ENCODE data around the gene GRIA4.

GRIA4 gene

DNA sequence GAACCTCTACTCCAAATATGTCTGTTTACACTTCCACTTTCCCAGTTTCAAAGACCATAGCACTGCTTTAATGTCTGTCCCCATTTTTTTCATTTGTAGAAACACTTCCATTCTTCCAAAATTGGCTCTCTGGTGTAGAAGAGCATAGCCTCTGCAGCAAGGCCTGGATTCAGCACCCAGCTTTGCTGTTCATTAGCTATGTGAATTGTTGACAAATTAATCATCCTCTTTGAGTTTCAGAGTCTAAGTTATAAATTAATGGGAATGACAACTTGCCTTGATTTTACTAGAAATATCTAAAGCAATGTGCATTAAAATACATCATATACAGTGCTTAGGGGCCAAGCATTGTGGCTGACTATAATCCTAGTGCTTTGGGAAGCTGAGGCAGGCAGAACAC, 22.4 kb downstream of the GRIA4 start:
- no peak for DNase-seq (ENCODE audit: low read depth)
- H3K4me3 ChIP-seq (ENCODE audit: low read length) = no peak overlapping the region
- TF ChIP-seq, protein P1, sequence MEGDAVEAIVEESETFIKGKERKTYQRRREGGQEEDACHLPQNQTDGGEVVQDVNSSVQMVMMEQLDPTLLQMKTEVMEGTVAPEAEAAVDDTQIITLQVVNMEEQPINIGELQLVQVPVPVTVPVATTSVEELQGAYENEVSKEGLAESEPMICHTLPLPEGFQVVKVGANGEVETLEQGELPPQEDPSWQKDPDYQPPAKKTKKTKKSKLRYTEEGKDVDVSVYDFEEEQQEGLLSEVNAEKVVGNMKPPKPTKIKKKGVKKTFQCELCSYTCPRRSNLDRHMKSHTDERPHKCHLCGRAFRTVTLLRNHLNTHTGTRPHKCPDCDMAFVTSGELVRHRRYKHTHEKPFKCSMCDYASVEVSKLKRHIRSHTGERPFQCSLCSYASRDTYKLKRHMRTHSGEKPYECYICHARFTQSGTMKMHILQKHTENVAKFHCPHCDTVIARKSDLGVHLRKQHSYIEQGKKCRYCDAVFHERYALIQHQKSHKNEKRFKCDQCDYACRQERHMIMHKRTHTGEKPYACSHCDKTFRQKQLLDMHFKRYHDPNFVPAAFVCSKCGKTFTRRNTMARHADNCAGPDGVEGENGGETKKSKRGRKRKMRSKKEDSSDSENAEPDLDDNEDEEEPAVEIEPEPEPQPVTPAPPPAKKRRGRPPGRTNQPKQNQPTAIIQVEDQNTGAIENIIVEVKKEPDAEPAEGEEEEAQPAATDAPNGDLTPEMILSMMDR (conservative IDR thresholded peaks at IDR 0.05; ENCODE audit: low read length) = no peak

DNA sequence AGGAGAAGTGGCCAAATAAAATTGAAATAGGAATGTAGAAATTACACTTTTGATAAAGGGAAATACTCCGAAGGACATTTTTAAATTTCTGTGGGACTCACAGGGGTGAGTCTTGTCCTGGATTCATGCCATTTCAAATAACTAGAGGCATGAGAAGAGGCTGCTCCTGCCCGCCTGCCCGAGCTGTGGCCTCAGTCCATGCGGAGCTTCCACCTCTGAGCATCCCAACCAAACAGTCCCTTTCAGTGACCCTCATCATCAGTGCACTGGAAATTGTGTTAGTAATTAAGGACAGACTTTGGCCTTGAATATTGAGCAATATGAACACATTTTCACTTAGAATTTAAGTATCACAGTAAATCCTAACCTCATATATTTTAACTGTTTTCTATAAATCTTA, 25.6 kb downstream of the GRIA4 start:
- no peak for DNase-seq (ENCODE audit: low read depth)
- no peak overlapping the region for H3K4me3 ChIP-seq (ENCODE audit: low read length)
- TF ChIP-seq, protein P1 (conservative IDR thresholded peaks at IDR 0.05; ENCODE audit: low read length) = no peak

DNA sequence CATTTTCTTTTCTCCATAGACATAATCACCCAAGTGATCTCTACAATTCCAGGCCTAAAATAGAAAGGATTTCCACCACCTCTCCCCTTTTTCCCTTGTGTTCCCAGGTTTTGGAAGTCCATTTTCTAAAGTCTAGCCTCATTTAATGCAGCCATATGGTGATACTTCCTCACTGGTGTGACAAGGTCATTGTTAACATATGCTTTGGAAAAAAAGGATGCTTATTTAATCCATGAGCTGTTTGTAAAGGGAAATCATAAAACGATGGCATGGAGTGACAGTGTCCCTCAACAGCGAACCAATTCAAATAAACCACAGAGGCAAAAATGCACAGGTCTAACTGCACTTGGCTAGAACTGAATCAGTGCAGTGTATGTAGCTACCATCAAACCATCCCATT, 26.6 kb downstream of the GRIA4 start:
- no peak for DNase-seq (ENCODE audit: low read depth)
- TF ChIP-seq, protein P1 (conservative IDR thresholded peaks at IDR 0.05; ENCODE audit: low read length) = no peak
- H3K4me3 ChIP-seq (ENCODE audit: low read length) = no peak overlapping the region

DNA sequence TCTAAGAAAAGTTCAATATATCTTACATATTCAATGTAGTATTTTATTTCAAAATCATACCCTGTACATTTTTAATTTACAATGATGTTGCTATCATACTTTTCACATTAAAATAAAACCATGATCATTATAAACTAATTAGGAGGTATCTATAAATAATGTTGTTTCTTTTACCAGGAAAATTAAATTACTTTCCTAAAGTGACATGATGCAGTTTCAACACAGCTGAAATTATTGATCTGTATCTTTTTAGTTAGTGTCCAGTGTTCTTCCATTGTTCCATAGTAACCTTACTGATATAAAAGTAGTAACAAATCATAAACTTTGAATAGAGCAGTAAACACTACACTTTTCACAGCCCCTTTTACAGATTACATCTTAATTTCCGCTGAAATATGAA, 29.7 kb downstream of the GRIA4 start:
- DNase-seq (ENCODE audit: low read depth) = no peak
- TF ChIP-seq, protein P1 (conservative IDR thresholded peaks at IDR 0.05; ENCODE audit: low read length) = no peak
- H3K4me3 ChIP-seq (ENCODE audit: low read length) = no peak overlapping the region

DNA sequence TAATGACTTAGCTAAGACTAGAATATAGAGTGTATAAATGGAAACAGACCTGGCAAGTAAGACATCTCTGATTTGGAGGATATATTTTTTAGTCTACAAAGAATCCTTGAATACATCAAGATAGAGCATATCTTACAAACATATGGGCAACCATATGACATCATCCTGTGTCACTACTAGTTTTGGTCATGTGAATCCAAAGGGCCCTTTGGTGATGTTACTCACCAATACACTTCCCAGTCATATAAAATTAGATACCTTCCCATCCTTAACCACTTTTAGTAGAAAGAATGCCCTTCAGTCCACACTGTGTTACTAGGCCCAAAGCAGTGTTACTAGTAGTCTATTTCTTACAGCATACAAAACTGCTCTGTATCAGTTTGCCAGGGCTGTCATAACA, 31.6 kb downstream of the GRIA4 start:
- no peak for DNase-seq (ENCODE audit: low read depth)
- TF ChIP-seq, protein P1 (conservative IDR thresholded peaks at IDR 0.05; ENCODE audit: low read length) = no peak
- no peak overlapping the region for H3K4me3 ChIP-seq (ENCODE audit: low read length)

DNA sequence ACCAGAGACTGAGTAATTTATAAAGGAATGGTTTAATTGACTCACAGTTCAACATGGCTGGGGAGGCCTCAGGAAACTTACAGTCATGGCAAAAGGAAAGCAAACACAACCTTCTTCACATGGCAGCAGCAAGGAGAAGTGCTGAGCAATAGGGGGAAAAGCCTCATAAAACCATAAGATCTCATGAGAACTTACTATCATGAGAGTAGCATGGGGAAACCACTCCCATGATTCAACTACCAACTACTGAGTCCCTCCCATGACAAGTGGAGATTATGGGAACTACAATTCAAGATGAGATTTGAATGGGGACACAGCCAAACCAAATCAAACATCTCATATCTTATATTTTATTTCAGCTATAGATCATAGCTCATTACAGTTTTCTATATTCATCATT, 33.0 kb downstream of the GRIA4 start:
- H3K4me3 ChIP-seq (ENCODE audit: low read length) = no peak overlapping the region
- TF ChIP-seq, protein P1 (conservative IDR thresholded peaks at IDR 0.05; ENCODE audit: low read length) = no peak
- DNase-seq (ENCODE audit: low read depth) = no peak

DNA sequence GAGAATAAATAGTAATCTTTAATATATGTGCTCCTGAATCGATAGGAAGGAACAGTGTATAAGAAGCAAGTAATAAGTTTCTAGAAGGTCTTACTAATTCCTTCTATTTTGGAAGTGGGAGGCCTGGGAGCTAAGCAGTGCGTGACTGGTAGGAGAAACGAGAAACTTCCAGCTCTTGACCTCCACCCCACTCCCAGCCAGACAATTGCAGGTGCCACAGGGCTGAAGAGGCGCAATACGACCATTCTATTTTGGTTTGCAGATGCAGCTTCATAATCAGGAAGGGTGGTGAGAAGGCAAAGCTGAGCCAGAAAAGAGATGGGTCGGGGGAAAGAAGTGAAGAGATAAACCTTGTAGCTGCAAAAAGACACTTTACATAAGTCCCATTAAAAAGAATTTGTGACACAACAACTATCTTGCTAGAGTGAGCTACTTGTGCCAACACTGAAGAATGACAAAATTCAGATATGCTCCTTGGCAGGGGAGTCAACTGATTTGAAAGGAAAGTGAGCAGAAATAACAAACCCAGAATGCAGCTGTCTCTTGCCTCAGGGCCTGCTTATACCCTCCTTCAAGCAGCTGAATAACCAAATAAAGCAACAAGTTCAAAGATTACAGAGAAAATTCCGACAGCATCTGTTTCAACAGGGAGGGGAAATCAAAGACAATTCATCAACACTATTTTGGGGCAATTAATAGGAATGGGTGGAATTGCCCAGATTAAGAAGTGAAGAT, 35.1 kb downstream of the GRIA4 start:
- DNase-seq (ENCODE audit: low read depth) = no peak
- TF ChIP-seq, protein P1 (conservative IDR thresholded peaks at IDR 0.05; ENCODE audit: low read length) = no peak

More for the DNA sequence above, 35.1 kb downstream of the GRIA4 start:
- H3K4me3 ChIP-seq (ENCODE audit: low read length) = no peak overlapping the region
